HEK293 (cell line): ENCODE data around the gene IL1RL2.

Experiments
- GLI4 ChIP-seq: fragments of 450-650 bp; formaldehyde crosslinking; IDR thresholded peaks from 2 replicates; pipeline ENCODE4 v1.5.1; 2016; ENCODE audit warnings: missing biosample characterization, missing genetic modification characterization
- ZBTB1 ChIP-seq: fragments of 450-650 bp; formaldehyde crosslinking; IDR thresholded peaks from 2 replicates; pipeline ENCODE4 v1.5.1; 2016; ENCODE audit warnings: missing biosample characterization, missing genetic modification characterization
- TF ChIP-seq, protein P1 (sequence below): fragments of 450-650 bp; formaldehyde crosslinking; IDR thresholded peaks from 2 replicates; pipeline ENCODE4 v1.5.1; 2017; ENCODE audit warnings: missing biosample characterization, missing genetic modification characterization
- TF ChIP-seq, protein P2 (sequence below): fragments of 450-650 bp; formaldehyde crosslinking; IDR thresholded peaks from 2 replicates; pipeline ENCODE4 v1.5.1; 2016; ENCODE audit warnings: missing biosample characterization, missing genetic modification characterization
- TF ChIP-seq, protein P3 (sequence below): sonication (generic); formaldehyde crosslinking; IDR thresholded peaks from 2 replicates; pipeline ENCODE4 v1.8.1; 2022; ENCODE audit warnings: mild to moderate bottlenecking, moderate library complexity, missing genetic modification reagents
- TF ChIP-seq, protein P4 (sequence below): fragments of 450-650 bp; formaldehyde crosslinking; IDR thresholded peaks from 2 replicates; pipeline ENCODE4 v1.5.1; 2016; ENCODE audit warnings: missing biosample characterization, missing genetic modification characterization
- TF ChIP-seq, protein P5 (sequence below): fragments of 450-650 bp; IDR thresholded peaks from 2 replicates; pipeline ENCODE4 v1.5.1; 2018; ENCODE audit warnings: missing biosample characterization, mild to moderate bottlenecking, missing genetic modification characterization

DNA sequence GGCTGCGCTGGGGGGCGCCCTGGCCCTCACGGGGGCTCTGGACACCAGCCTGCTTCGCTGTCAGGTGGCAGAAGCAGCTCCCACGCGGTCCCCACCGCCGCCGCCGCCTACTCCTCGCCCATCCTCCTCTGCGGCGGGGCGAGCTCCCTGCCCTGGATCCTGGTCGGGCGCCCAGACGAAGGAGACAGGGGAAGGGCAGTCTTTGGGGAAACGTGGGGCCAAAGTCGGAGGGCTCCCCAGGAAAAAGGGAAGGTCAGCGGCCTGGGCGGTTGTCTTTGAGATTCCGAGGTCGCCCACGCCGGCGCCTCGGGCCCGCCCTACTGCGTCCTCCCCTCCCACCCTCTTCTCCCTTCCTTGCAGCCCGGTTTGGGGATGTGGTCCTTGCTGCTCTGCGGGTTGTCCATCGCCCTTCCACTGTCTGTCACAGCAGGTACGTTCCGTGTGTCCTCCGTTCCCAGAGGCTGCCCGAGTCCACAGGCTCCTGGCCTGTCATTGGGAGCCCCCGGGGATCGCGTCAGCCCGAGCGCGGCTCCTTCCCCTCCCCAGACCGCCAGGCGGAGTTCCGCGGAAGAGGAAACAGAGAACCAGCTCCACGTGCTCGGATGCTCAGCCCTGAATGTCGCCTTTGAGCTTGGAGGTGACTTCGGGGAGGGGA, 800 bp downstream of the IL1RL2 start:
- TF ChIP-seq, protein P1, sequence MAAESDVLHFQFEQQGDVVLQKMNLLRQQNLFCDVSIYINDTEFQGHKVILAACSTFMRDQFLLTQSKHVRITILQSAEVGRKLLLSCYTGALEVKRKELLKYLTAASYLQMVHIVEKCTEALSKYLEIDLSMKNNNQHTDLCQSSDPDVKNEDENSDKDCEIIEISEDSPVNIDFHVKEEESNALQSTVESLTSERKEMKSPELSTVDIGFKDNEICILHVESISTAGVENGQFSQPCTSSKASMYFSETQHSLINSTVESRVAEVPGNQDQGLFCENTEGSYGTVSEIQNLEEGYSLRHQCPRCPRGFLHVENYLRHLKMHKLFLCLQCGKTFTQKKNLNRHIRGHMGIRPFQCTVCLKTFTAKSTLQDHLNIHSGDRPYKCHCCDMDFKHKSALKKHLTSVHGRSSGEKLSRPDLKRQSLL = no peak
- TF ChIP-seq, protein P2, sequence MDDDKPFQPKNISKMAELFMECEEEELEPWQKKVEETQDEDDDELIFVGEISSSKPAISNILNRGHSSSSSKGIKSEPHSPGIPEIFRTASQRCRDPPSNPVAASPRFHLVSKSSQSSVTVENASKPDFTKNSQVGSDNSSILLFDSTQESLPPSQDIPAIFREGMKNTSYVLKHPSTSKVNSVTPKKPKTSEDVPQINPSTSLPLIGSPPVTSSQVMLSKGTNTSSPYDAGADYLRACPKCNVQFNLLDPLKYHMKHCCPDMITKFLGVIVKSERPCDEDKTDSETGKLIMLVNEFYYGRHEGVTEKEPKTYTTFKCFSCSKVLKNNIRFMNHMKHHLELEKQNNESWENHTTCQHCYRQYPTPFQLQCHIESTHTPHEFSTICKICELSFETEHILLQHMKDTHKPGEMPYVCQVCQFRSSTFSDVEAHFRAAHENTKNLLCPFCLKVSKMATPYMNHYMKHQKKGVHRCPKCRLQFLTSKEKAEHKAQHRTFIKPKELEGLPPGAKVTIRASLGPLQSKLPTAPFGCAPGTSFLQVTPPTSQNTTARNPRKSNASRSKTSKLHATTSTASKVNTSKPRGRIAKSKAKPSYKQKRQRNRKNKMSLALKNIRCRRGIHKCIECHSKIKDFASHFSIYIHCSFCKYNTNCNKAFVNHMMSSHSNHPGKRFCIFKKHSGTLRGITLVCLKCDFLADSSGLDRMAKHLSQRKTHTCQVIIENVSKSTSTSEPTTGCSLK = no peak
- TF ChIP-seq, protein P3, sequence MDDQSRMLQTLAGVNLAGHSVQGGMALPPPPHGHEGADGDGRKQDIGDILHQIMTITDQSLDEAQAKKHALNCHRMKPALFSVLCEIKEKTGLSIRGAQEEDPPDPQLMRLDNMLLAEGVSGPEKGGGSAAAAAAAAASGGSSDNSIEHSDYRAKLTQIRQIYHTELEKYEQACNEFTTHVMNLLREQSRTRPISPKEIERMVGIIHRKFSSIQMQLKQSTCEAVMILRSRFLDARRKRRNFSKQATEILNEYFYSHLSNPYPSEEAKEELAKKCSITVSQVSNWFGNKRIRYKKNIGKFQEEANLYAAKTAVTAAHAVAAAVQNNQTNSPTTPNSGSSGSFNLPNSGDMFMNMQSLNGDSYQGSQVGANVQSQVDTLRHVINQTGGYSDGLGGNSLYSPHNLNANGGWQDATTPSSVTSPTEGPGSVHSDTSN (CRISPR knock-in tag) = no peak
- no peak for TF ChIP-seq ZBTB1 (tag by site-specific recombination)
- TF ChIP-seq, protein P4, sequence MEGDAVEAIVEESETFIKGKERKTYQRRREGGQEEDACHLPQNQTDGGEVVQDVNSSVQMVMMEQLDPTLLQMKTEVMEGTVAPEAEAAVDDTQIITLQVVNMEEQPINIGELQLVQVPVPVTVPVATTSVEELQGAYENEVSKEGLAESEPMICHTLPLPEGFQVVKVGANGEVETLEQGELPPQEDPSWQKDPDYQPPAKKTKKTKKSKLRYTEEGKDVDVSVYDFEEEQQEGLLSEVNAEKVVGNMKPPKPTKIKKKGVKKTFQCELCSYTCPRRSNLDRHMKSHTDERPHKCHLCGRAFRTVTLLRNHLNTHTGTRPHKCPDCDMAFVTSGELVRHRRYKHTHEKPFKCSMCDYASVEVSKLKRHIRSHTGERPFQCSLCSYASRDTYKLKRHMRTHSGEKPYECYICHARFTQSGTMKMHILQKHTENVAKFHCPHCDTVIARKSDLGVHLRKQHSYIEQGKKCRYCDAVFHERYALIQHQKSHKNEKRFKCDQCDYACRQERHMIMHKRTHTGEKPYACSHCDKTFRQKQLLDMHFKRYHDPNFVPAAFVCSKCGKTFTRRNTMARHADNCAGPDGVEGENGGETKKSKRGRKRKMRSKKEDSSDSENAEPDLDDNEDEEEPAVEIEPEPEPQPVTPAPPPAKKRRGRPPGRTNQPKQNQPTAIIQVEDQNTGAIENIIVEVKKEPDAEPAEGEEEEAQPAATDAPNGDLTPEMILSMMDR (tag by site-specific recombination) = no peak
- no peak for TF ChIP-seq GLI4 (tag by site-specific recombination)
- TF ChIP-seq, protein P5, sequence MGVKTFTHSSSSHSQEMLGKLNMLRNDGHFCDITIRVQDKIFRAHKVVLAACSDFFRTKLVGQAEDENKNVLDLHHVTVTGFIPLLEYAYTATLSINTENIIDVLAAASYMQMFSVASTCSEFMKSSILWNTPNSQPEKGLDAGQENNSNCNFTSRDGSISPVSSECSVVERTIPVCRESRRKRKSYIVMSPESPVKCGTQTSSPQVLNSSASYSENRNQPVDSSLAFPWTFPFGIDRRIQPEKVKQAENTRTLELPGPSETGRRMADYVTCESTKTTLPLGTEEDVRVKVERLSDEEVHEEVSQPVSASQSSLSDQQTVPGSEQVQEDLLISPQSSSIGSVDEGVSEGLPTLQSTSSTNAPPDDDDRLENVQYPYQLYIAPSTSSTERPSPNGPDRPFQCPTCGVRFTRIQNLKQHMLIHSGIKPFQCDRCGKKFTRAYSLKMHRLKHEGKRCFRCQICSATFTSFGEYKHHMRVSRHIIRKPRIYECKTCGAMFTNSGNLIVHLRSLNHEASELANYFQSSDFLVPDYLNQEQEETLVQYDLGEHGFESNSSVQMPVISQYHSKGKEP (tag by site-specific recombination) = no peak
